Measurements from ENCODE around the gene CCDC7. TPM values are rescaled to one million over a fixed set of nuclear protein-coding genes. Genes with fewer than 3 reads are reported as not detected.
"Not testable (repeated sequence)": the region's sequence is repeated elsewhere in the genome, so short reads cannot be mapped to it uniquely, and the experiment has no call there.

CCDC7 gene
- total RNA-seq, 1 experiment from 2014 or later = 4.0 TPM

- not testable (repeated sequence) for BruUV-seq (replicated peaks)
Observed at GRCh38 chr10:32494562-32494961, 48.6 kb downstream of the CCDC7 start.

DNA sequence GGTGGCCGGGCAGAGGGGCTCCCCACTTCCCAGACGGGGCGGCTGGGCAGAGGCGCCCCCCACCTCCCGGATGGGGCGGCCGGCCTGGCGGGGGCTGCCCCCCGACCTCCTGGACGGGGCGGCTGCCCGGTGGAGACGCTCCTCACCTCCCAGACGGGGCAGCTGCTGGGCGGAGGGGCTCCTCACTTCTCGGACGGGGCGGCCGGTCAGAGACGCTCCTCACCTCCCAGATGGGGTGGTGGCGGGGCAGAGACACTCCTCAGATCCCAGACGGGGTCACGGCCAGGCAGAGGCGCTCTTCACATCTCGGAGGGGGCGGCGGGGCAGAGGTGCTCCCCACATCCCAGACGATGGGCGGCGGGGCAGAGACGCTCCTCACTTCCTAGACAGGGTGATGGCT, 54.2 kb downstream of the CCDC7 start:
- DNase-seq (ENCODE audit: low read depth, low spot score); H3K36me3 ChIP-seq (ENCODE audit: control insufficient read depth in 1 of 2, insufficient read depth in 2 of 2, low read length in 2 of 2); H3K79me2 ChIP-seq (ENCODE audit: insufficient read depth, low read length); H3K4me2 ChIP-seq (ENCODE audit: low read length); H3K27me3 ChIP-seq (ENCODE audit: insufficient read depth, low read length); CTCF ChIA-PET; RAD21 ChIA-PET (ENCODE audit: low non-redundant PET in 1 of 2, low total read pairs in 2 of 2, uncharacterized antibody in 2 of 2, unreplicated experiment in 2 of 2); H4K20me1 ChIP-seq (ENCODE audit: insufficient read depth); H3K9me3 ChIP-seq (ENCODE audit: control insufficient read depth in 1 of 2, insufficient read depth in 1 of 2, low read depth in 1 of 2, low read length in 2 of 2); H3K27ac ChIP-seq (ENCODE audit: low read depth, low read length); H3K4me3 ChIP-seq (replicated peaks in 1 of 2; ENCODE audit: low read depth in 1 of 2, low read length in 2 of 2); intact Hi-C loops (cut with micrococcal nuclease); H3K4me1 ChIP-seq (ENCODE audit: control insufficient read depth in 1 of 2, insufficient read depth in 2 of 2, low read length in 2 of 2); H3K9me2 ChIP-seq (ENCODE audit: insufficient read depth); H3K9ac ChIP-seq (ENCODE audit: low read length); BruUV-seq (replicated peaks); ATAC-seq; POLR2A ChIA-PET; H2AFZ ChIP-seq (ENCODE audit: low read depth, low read length, poor library complexity, severe bottlenecking): not testable (repeated sequence)

More at GRCh38 chr10:32494562-32494961, 48.6 kb downstream of the CCDC7 start:
- ATAC-seq; H3K27ac ChIP-seq (ENCODE audit: low read depth, low read length); H3K36me3 ChIP-seq (ENCODE audit: control insufficient read depth in 1 of 2, insufficient read depth in 2 of 2, low read length in 2 of 2); H3K4me1 ChIP-seq (ENCODE audit: control insufficient read depth in 1 of 2, insufficient read depth in 2 of 2, low read length in 2 of 2); H3K4me2 ChIP-seq (ENCODE audit: low read length); H3K79me2 ChIP-seq (ENCODE audit: insufficient read depth, low read length); H3K9me2 ChIP-seq (ENCODE audit: insufficient read depth); H3K27me3 ChIP-seq (ENCODE audit: insufficient read depth, low read length); CTCF ChIA-PET; H3K9me3 ChIP-seq (ENCODE audit: control insufficient read depth in 1 of 2, insufficient read depth in 1 of 2, low read depth in 1 of 2, low read length in 2 of 2); DNase-seq (ENCODE audit: low read depth, low spot score); H3K9ac ChIP-seq (ENCODE audit: low read length); POLR2A ChIA-PET; H4K20me1 ChIP-seq (ENCODE audit: insufficient read depth); H3K4me3 ChIP-seq (replicated peaks in 1 of 2; ENCODE audit: low read depth in 1 of 2, low read length in 2 of 2); H2AFZ ChIP-seq (ENCODE audit: low read depth, low read length, poor library complexity, severe bottlenecking); RAD21 ChIA-PET (ENCODE audit: low non-redundant PET in 1 of 2, low total read pairs in 2 of 2, uncharacterized antibody in 2 of 2, unreplicated experiment in 2 of 2); intact Hi-C loops (cut with micrococcal nuclease): not testable (repeated sequence)

- H3K9me2 ChIP-seq (ENCODE audit: insufficient read depth) = no peaks in the 10 kb centered on the region
- no peak for ATAC-seq
- H3K27me3 ChIP-seq (ENCODE audit: insufficient read depth, low read length) = no peaks in the 10 kb centered on the region
- H3K4me3 ChIP-seq (replicated peaks in 1 of 2; ENCODE audit: low read depth in 1 of 2, low read length in 2 of 2) = no peak overlapping the region
- BruUV-seq (replicated peaks) = no TSS peak
- H3K79me2 ChIP-seq (ENCODE audit: insufficient read depth, low read length) = no peaks in the 10 kb centered on the region
- DNase-seq (ENCODE audit: low read depth, low spot score) = no peak
- H3K36me3 ChIP-seq (ENCODE audit: control insufficient read depth in 1 of 2, insufficient read depth in 2 of 2, low read length in 2 of 2) = no peaks in the 10 kb centered on the region
- no peak overlapping the region for H3K4me2 ChIP-seq (ENCODE audit: low read length)
- H3K9ac ChIP-seq (ENCODE audit: low read length) = no peak overlapping the region
- H2AFZ ChIP-seq (ENCODE audit: low read depth, low read length, poor library complexity, severe bottlenecking) = no peak overlapping the region
- intact Hi-C loops (cut with micrococcal nuclease) = no loop called here
- H3K27ac ChIP-seq (ENCODE audit: low read depth, low read length) = no peak overlapping the region
- ChIA-PET POLR2A (no interaction called here), CTCF (no interaction called here), RAD21 (ENCODE audit: low non-redundant PET in 1 of 2, low total read pairs in 2 of 2, uncharacterized antibody in 2 of 2, unreplicated experiment in 2 of 2) (no interaction called here)
- H3K4me1 ChIP-seq (ENCODE audit: control insufficient read depth in 1 of 2, insufficient read depth in 2 of 2, low read length in 2 of 2) = no peaks in the 10 kb centered on the region
- no peaks in the 10 kb centered on the region for H4K20me1 ChIP-seq (ENCODE audit: insufficient read depth)
- H3K9me3 ChIP-seq (ENCODE audit: control insufficient read depth in 1 of 2, insufficient read depth in 1 of 2, low read depth in 1 of 2, low read length in 2 of 2) = no peaks in the 10 kb centered on the region
- no peak for TF ChIP-seq ELF1 (IDR thresholded peaks at IDR 0.05; ENCODE audit: borderline replicate concordance, low read depth)
- no peak for TF ChIP-seq ZFX (IDR thresholded peaks at IDR 0.05)
- TF ChIP-seq, protein P1, sequence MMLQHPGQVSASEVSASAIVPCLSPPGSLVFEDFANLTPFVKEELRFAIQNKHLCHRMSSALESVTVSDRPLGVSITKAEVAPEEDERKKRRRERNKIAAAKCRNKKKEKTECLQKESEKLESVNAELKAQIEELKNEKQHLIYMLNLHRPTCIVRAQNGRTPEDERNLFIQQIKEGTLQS (IDR thresholded peaks at IDR 0.05) = no peak
- TF ChIP-seq POLR2A (IDR thresholded peaks at IDR 0.05; ENCODE audit: borderline replicate concordance, extremely low read depth, insufficient read depth, insufficient read length) = no peak
- TF ChIP-seq SP1 (IDR thresholded peaks at IDR 0.05; ENCODE audit: low read depth) = no peak
- no peak for TF ChIP-seq TCF7L2 (IDR thresholded peaks at IDR 0.05; ENCODE audit: borderline replicate concordance, extremely low read depth, insufficient read depth, insufficient read length)
- TF ChIP-seq REST (IDR thresholded peaks at IDR 0.05; ENCODE audit: low read depth) = no peak
- no peak for TF ChIP-seq CBX3 (IDR thresholded peaks at IDR 0.05; ENCODE audit: low read depth)
- TF ChIP-seq RAD21 (IDR thresholded peaks at IDR 0.05; ENCODE audit: low read depth) = no peak
- no peak for TF ChIP-seq ZNF274 (IDR thresholded peaks at IDR 0.05; ENCODE audit: low read depth, low read length)
- no peak for TF ChIP-seq MAX (IDR thresholded peaks at IDR 0.05)
- no peak for TF ChIP-seq EGR1 (IDR thresholded peaks at IDR 0.05; ENCODE audit: low read depth)
- no peak for TF ChIP-seq SIN3A (IDR thresholded peaks at IDR 0.05; ENCODE audit: low read depth)
Observed at GRCh38 chr10:32501906-32502305, 56.0 kb downstream of the CCDC7 start.
